SK-N-SH (cell line): ENCODE measurements around the gene FAM117B.

Experiments used
- EP300 ChIP-seq, 2 experiments: IDR thresholded peaks; 2 replicates each; pipeline versions ENCODE4 v1.4.0 to v1.6.1; 2012; ENCODE audit warnings: borderline replicate concordance in 1 of 2, low read depth in 1 of 2, low read length in 1 of 2
- GATA2 ChIP-seq: sonication (generic); formaldehyde crosslinking; IDR thresholded peaks from 2 replicates; pipeline ENCODE4 v1.5.0; 2020; ENCODE audit warnings: mild to moderate bottlenecking, missing genetic modification reagents
- JUND ChIP-seq: IDR thresholded peaks from 2 replicates; pipeline ENCODE4 v1.4.0; 2012
- MEF2A ChIP-seq: IDR thresholded peaks from 2 replicates; pipeline ENCODE4 v1.4.0; 2012; ENCODE audit warnings: low read depth, borderline replicate concordance
- MXI1 ChIP-seq: IDR thresholded peaks from 2 replicates; pipeline ENCODE4 v1.6.1; 2012; ENCODE audit warnings: mild to moderate bottlenecking, low read depth, low read length, improper control_type of control experiment
- TAF1 ChIP-seq: IDR thresholded peaks from 2 replicates; pipeline ENCODE4 v1.6.1; 2012; ENCODE audit warnings: low read depth, mild to moderate bottlenecking, low read length, moderate library complexity, borderline replicate concordance
- YY1 ChIP-seq: IDR thresholded peaks from 2 replicates; pipeline ENCODE4 v1.4.0; 2012; ENCODE audit warnings: low read depth, mild to moderate bottlenecking
- TF ChIP-seq, protein P1 (sequence below): fragments of 200-600 bp; sonication (generic); IDR thresholded peaks from 2 replicates; pipeline ENCODE4 v1.6.1; 2017; ENCODE audit warnings: antibody characterized with exemption, mild to moderate bottlenecking, moderate library complexity
- TF ChIP-seq, protein P2 (sequence below): fragments of 150-350 bp; IDR thresholded peaks from 2 replicates; pipeline ENCODE4 v1.6.1; 2016; ENCODE audit warnings: mild to moderate bottlenecking, low read depth, low read length

- TF ChIP-seq YY1: no peak
- TF ChIP-seq, protein P1, sequence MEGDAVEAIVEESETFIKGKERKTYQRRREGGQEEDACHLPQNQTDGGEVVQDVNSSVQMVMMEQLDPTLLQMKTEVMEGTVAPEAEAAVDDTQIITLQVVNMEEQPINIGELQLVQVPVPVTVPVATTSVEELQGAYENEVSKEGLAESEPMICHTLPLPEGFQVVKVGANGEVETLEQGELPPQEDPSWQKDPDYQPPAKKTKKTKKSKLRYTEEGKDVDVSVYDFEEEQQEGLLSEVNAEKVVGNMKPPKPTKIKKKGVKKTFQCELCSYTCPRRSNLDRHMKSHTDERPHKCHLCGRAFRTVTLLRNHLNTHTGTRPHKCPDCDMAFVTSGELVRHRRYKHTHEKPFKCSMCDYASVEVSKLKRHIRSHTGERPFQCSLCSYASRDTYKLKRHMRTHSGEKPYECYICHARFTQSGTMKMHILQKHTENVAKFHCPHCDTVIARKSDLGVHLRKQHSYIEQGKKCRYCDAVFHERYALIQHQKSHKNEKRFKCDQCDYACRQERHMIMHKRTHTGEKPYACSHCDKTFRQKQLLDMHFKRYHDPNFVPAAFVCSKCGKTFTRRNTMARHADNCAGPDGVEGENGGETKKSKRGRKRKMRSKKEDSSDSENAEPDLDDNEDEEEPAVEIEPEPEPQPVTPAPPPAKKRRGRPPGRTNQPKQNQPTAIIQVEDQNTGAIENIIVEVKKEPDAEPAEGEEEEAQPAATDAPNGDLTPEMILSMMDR: no peak
- no peak for TF ChIP-seq MEF2A
- TF ChIP-seq, protein P2, sequence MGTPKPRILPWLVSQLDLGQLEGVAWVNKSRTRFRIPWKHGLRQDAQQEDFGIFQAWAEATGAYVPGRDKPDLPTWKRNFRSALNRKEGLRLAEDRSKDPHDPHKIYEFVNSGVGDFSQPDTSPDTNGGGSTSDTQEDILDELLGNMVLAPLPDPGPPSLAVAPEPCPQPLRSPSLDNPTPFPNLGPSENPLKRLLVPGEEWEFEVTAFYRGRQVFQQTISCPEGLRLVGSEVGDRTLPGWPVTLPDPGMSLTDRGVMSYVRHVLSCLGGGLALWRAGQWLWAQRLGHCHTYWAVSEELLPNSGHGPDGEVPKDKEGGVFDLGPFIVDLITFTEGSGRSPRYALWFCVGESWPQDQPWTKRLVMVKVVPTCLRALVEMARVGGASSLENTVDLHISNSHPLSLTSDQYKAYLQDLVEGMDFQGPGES: no peak
- no peak for TF ChIP-seq GATA2
- TF ChIP-seq EP300 (IDR thresholded peaks at IDR 0.05; ENCODE audit: borderline replicate concordance in 1 of 2, low read depth in 1 of 2, low read length in 1 of 2): no peak
- TF ChIP-seq MXI1: no peak
- TF ChIP-seq TAF1: no peak
- TF ChIP-seq JUND: no peak
Observed at GRCh38 chr2:202657876-202658275, 23.1 kb downstream of the FAM117B start.
